GM12878 (cell line): ENCODE measurements around the gene IFI27L2. TPM values are rescaled to one million over a fixed set of nuclear protein-coding genes. Genes with fewer than 3 reads are reported as not detected.
A peak's percentile ranks its signal among the peaks of the same experiment; 100 is the strongest.

Experiments used
- ATAC-seq: fragments of 200-7000 bp; cut with Tn5 transposase; 3 replicates; pipeline ENCODE4 v1.9.1; 2020; ENCODE audit warnings: mild to moderate bottlenecking, moderate library complexity
- BruUV-seq: library from RNA; stranded (reverse); fragments of 400-500 nt; replicated peaks from 2 replicates; lab custom pipeline; 2021; lab: Mats Ljungman, UMichigan
- CTCF ChIA-PET: fragments of 300-600 bp; sonication (Branson Sonifier 250); formaldehyde crosslinking; extraction: SDS; loops from one replicate; lab custom pipeline; 2021; ENCODE audit warnings: inconsistent platforms; lab: Yijun Ruan, JAX
- POLR2A ChIA-PET: fragments of 350-600 bp; formaldehyde crosslinking; extraction: SDS; loops from one replicate; lab custom pipeline; 2021; ENCODE audit warnings: inconsistent platforms; lab: Charles Lee
- RAD21 ChIA-PET: fragments of 300-600 bp; sonication (Branson Sonifier 250); formaldehyde crosslinking; loops from one replicate; lab custom pipeline; 2023; ENCODE audit warnings: antibody characterized with exemption; ENCODE audit not compliant: unreplicated experiment; lab: Charles Lee
- SMC1A ChIA-PET: fragments of 300-600 bp; sonication (Branson Sonifier 250); formaldehyde crosslinking; loops from one replicate; lab custom pipeline; 2023; ENCODE audit not compliant: unreplicated experiment, uncharacterized antibody; lab: Charles Lee
- DNase-seq: peaks from one replicate; pipeline ENCODE4 v3.0.0-alpha.2; 2011; ENCODE audit warnings: low read depth, low spot score
- FAIRE-seq: peaks from 3 replicates; lab custom pipeline; 2011; peaks lifted over from hg19 to GRCh38; lab: Jason Lieb, UNC
- H2AFZ ChIP-seq: 2 replicates; pipeline ENCODE4 v1.6.0; 2011; ENCODE audit warnings: low read depth, low read length, control low read depth; ENCODE audit not compliant: control insufficient read depth
- H3K27ac ChIP-seq: 2 replicates; pipeline ENCODE4 v1.5.1; 2011; ENCODE audit warnings: control low read depth; ENCODE audit not compliant: control insufficient read depth, insufficient read depth
- H3K27me3 ChIP-seq, 2 experiments: replicated peaks in 1 of 2; 2 replicates each; pipeline versions ENCODE4 v1.6.0 to v1.6.1; 2011; ENCODE audit warnings: low read length in 1 of 2; ENCODE audit not compliant: control insufficient read depth in 2 of 2, insufficient read depth in 2 of 2
- H3K36me3 ChIP-seq, 2 experiments: 2 replicates each; pipeline ENCODE4 v1.5.1; 2011; ENCODE audit warnings: low read length in 1 of 2; ENCODE audit not compliant: control insufficient read depth in 2 of 2, insufficient read depth in 2 of 2
- H3K4me1 ChIP-seq: 2 replicates; pipeline ENCODE4 v1.6.1; 2011; ENCODE audit warnings: mild to moderate bottlenecking, low read length, moderate library complexity, mixed read lengths; ENCODE audit not compliant: control insufficient read depth, insufficient read depth
- H3K4me2 ChIP-seq: 2 replicates; pipeline ENCODE4 v1.6.0; 2011; ENCODE audit warnings: control low read depth; ENCODE audit not compliant: control insufficient read depth, insufficient read depth
- H3K4me3 ChIP-seq: fragments of 200-600 bp; sonication (generic); 2 replicates; pipeline ENCODE4 v1.5.1; 2016
- H3K79me2 ChIP-seq: 2 replicates; pipeline ENCODE4 v1.6.0; 2011; ENCODE audit warnings: low read length; ENCODE audit not compliant: control insufficient read depth, insufficient read depth
- H3K9ac ChIP-seq: 2 replicates; pipeline ENCODE4 v1.8.0; 2011; ENCODE audit warnings: low read length, control low read depth, mixed read lengths; ENCODE audit not compliant: control insufficient read depth, insufficient read depth
- H3K9me3 ChIP-seq: replicated peaks from 3 replicates; pipeline ENCODE4 v1.5.1; 2011; ENCODE audit warnings: mild to moderate bottlenecking, low read length; ENCODE audit not compliant: control insufficient read depth, insufficient read depth
- H4K20me1 ChIP-seq: 2 replicates; pipeline ENCODE4 v1.6.0; 2011; ENCODE audit not compliant: control insufficient read depth, insufficient read depth
- BRCA1 ChIP-seq: IDR thresholded peaks from 2 replicates; pipeline ENCODE4 v1.6.1; 2011; ENCODE audit warnings: low read depth, low read length, improper control_type of control experiment
- CBX3 ChIP-seq: fragments of 200-600 bp; sonication (generic); IDR thresholded peaks from 2 replicates; pipeline ENCODE4 v1.6.1; 2016; ENCODE audit warnings: low read depth, borderline replicate concordance
- CHD2 ChIP-seq: IDR thresholded peaks from 2 replicates; pipeline ENCODE4 v1.6.1; 2011; ENCODE audit warnings: low read depth, low read length, improper control_type of control experiment, borderline replicate concordance
- CREM ChIP-seq: IDR thresholded peaks from 2 replicates; pipeline ENCODE4 v1.6.1; 2014; ENCODE audit warnings: antibody characterized with exemption, low read depth
- IKZF2 ChIP-seq, 2 experiments: fragments of 450-650 bp; IDR thresholded peaks; 2 replicates each; pipeline ENCODE4 v1.6.1; 2017; ENCODE audit warnings: mild to moderate bottlenecking in 2 of 2, moderate library complexity in 2 of 2
- NFYB ChIP-seq: IDR thresholded peaks from 2 replicates; pipeline ENCODE4 v1.6.1; 2011; ENCODE audit warnings: low read depth, mild to moderate bottlenecking, low read length, improper control_type of control experiment, moderate library complexity; ENCODE audit not compliant: insufficient read depth
- SMAD1 ChIP-seq: fragments of 450-650 bp; IDR thresholded peaks from 2 replicates; pipeline ENCODE4 v1.6.1; 2018; ENCODE audit warnings: mild to moderate bottlenecking, low read depth; ENCODE audit not compliant: partially characterized antibody
- SP1 ChIP-seq: IDR thresholded peaks from one replicate; pipeline ENCODE4 v1.6.1; 2011; ENCODE audit warnings: low read depth, low read length
- SUPT20H ChIP-seq: IDR thresholded peaks from 2 replicates; pipeline ENCODE4 v1.6.1; 2011; ENCODE audit warnings: low read depth, mild to moderate bottlenecking, low read length, moderate library complexity, borderline replicate concordance; ENCODE audit not compliant: control insufficient read depth
- YBX1 ChIP-seq: fragments of 450-650 bp; IDR thresholded peaks from 2 replicates; pipeline ENCODE4 v1.6.1; 2016; ENCODE audit warnings: antibody characterized with exemption
- ZZZ3 ChIP-seq: IDR thresholded peaks from 2 replicates; pipeline ENCODE4 v1.6.1; 2011; ENCODE audit warnings: low read depth; ENCODE audit not compliant: control insufficient read depth, insufficient read length
- WGBS: methylation state at CpG from one replicate; pipeline ENCODE4 v1.1.6; 2016; ENCODE audit warnings: low lambda C conversion rate; ENCODE audit not compliant: insufficient replicate concordance, insufficient coverage; ENCODE audit errors: missing lambda C conversion rate; 5-methylcytosine and 5-hydroxymethylcytosine counted together
- in situ Hi-C: fragments of 300-500 bp; cut with MboI; formaldehyde crosslinking; loops from 9 replicates; pipeline ENCODE4 v1.14.3; 2018; ENCODE audit warnings: mixed read lengths
- intact Hi-C: fragments of 100-400 bp; cut with micrococcal nuclease; formaldehyde crosslinking; loops from one replicate; pipeline ENCODE4 v1.14.2; 2022; ENCODE audit not compliant: unreplicated experiment
- polyA plus RNA-seq, 11 experiments: library from polyadenylated mRNA; depleted of rRNA in 4 of 11; unstranded in 6 of 11; stranded (reverse) in 5 of 11; fragments of >200 nt; fragmentation: Nextera tagmentation in 4 of 11; fragmentation: Illumina TruSeq in 1 of 11; extraction: Ambion mirVana in 4 of 11; extraction: Trizol in 1 of 11; gene quantifications; 1 replicate in 1 of 11; 2 replicates in 10 of 11; pipeline versions ENCODE4 v1.2.1 to v1.2.3, GENCODE V29; 2011 to 2016; ENCODE audit warnings: inconsistent platforms in 2 of 11, missing spikeins in 2 of 11, low read depth in 1 of 11
- total RNA-seq, 4 experiments: library from RNA; depleted of rRNA in 3 of 4; stranded (reverse); fragments of >200 nt in 3 of 4; fragmentation: Illumina TruSeq in 1 of 4; extraction: Trizol in 1 of 4; gene quantifications; 2 replicates each; pipeline versions ENCODE4 v1.2.1 to v1.2.3, GENCODE V29; 2013 to 2021
- TF ChIP-seq, protein P1 (sequence below): fragments of 150-350 bp; IDR thresholded peaks from 2 replicates; pipeline ENCODE4 v1.6.1; 2016; ENCODE audit warnings: low read depth, low read length

The IFI27L2 gene
- total and polyA plus RNA-seq, 10 of the 15 experiments (the other 5 are each of a cell fraction or from before 2014, with no cell fraction given): 26.6 to 134 (median 60.3) TPM

DNA sequence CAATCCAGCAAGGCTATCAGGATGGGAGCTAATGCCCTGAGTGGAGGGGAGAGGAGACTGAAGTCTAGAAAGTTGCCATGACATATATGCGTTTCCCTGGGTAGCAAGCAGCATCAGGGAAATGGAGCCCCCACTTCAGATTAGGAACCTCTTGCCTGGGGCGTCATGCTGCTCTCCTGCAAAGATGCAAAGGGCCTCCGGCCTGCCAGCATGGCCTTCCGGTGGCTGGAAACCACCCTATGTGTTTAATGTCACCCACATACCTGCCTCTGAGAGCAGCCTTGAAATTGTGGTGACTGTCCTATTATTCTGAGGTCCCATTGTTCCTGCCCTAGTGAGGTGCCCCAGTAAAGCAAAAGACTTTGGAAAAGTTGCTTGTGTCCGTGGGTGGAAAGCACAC, 10.0 kb upstream of the IFI27L2 start:
- FAIRE-seq: no peak
- POLR2A ChIA-PET: no interaction called here

GRCh38 chr14:94139006-94139405, 9.6 kb upstream of the IFI27L2 start:
- CTCF ChIA-PET: interaction anchor here (0.7 to 8.9 kb wide), 7 partner anchors 10 to 199 kb away, joined by 3 to 221 read pairs (median 5); partner anchors contain the start of gene IFI27L2
- BruUV-seq: no TSS peak
- Histone ChIP-seq H3K27ac (no peak overlapping the region), H3K4me2 (no peak overlapping the region), H3K9ac (no peak overlapping the region), H3K79me2 (no peaks in the 10 kb centered on the region), H3K27me3 (no peaks in the 10 kb centered on the region; a peak in 1 of 4 replicates), H3K9me3 (no peaks in the 10 kb centered on the region; the same call in 2 of the 3 replicates), H3K4me1 (no peaks in the 10 kb centered on the region), H3K36me3 (no peaks in the 10 kb centered on the region), H2AFZ (no peak overlapping the region), H4K20me1 (no peaks in the 10 kb centered on the region), H3K4me3 (no peak overlapping the region)
- intact Hi-C loops (loop anchor here (5.0 to 10.0 kb wide), 2 partner anchors 346 to 482 kb away; no protein-coding TSS in a partner anchor), in situ Hi-C loops (loop anchor here (5.0 kb wide), 2 partner anchors 102 to 207 kb away; no protein-coding TSS in a partner anchor)
- SMC1A ChIA-PET: interaction anchor here (0.6 to 4.7 kb wide), 3 partner anchors 41 to 134 kb away, joined by 3 to 73 read pairs (median 7); no protein-coding TSS in a partner anchor
- TF ChIP-seq SP1 (no peak), ZZZ3 (no peak), SUPT20H (no peak), YBX1 (no peak), SMAD1 (no peak), CBX3 (no peak)
- TF ChIP-seq, protein P1, sequence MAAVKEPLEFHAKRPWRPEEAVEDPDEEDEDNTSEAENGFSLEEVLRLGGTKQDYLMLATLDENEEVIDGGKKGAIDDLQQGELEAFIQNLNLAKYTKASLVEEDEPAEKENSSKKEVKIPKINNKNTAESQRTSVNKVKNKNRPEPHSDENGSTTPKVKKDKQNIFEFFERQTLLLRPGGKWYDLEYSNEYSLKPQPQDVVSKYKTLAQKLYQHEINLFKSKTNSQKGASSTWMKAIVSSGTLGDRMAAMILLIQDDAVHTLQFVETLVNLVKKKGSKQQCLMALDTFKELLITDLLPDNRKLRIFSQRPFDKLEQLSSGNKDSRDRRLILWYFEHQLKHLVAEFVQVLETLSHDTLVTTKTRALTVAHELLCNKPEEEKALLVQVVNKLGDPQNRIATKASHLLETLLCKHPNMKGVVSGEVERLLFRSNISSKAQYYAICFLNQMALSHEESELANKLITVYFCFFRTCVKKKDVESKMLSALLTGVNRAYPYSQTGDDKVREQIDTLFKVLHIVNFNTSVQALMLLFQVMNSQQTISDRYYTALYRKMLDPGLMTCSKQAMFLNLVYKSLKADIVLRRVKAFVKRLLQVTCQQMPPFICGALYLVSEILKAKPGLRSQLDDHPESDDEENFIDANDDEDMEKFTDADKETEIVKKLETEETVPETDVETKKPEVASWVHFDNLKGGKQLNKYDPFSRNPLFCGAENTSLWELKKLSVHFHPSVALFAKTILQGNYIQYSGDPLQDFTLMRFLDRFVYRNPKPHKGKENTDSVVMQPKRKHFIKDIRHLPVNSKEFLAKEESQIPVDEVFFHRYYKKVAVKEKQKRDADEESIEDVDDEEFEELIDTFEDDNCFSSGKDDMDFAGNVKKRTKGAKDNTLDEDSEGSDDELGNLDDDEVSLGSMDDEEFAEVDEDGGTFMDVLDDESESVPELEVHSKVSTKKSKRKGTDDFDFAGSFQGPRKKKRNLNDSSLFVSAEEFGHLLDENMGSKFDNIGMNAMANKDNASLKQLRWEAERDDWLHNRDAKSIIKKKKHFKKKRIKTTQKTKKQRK: no peak
- RAD21 ChIA-PET: interaction anchor here (3.3 kb wide), 1 partner anchor 102 kb away, joined by 82 read pairs; no protein-coding TSS in a partner anchor
- WGBS: under 1% methylated on average over 5 of the region's 5 CpGs
- DNase-seq (no peak), FAIRE-seq (no peak), ATAC-seq (no peak)
- POLR2A ChIA-PET: interaction anchor here (0.6 to 1.0 kb wide), 2 partner anchors 10 to 201 kb away, joined by 4 to 6 read pairs; no protein-coding TSS in a partner anchor

More for the DNA sequence above, 10.0 kb upstream of the IFI27L2 start:
- SMC1A ChIA-PET: interaction anchor here (0.6 to 4.7 kb wide), 4 partner anchors 40 to 134 kb away, joined by 3 to 73 read pairs (median 5); no protein-coding TSS in a partner anchor
- Histone ChIP-seq H3K4me1 (no peaks in the 10 kb centered on the region), H3K4me3 (no peak overlapping the region), H3K79me2 (no peaks in the 10 kb centered on the region), H3K9ac (no peak overlapping the region), H3K27me3 (no peaks in the 10 kb centered on the region; a peak in 1 of 4 replicates), H2AFZ (no peak overlapping the region), H3K27ac (no peak overlapping the region), H3K4me2 (no peak overlapping the region), H3K9me3 (no peaks in the 10 kb centered on the region; the same call in 2 of the 3 replicates), H3K36me3 (no peaks in the 10 kb centered on the region), H4K20me1 (no peaks in the 10 kb centered on the region)
- CTCF ChIA-PET: interaction anchor here (0.7 to 8.9 kb wide), 5 partner anchors 15 to 140 kb away, joined by 3 to 221 read pairs (median 6); no protein-coding TSS in a partner anchor
- RAD21 ChIA-PET: no interaction called here
- ATAC-seq: 0 out of 3 replicates have a peak, but pooled peaks have one; percentile 17
- intact Hi-C loops (loop anchor here (5.0 to 10.0 kb wide), 2 partner anchors 345 to 482 kb away; no protein-coding TSS in a partner anchor), in situ Hi-C loops (loop anchor here (5.0 kb wide), 2 partner anchors 102 to 207 kb away; no protein-coding TSS in a partner anchor)
- DNase-seq: no peak
- WGBS: 46% methylated on average over 5 of the region's 5 CpGs
- no TSS peak for BruUV-seq
- TF ChIP-seq CHD2 (no peak), BRCA1 (no peak), SP1 (no peak), CREM (no peak), NFYB (no peak), IKZF2 (IDR thresholded peaks at IDR 0.05) (no peak)
